Measurements from ENCODE around the gene HLA-DPB1. TPM values are rescaled to one million over a fixed set of nuclear protein-coding genes. Genes with fewer than 3 reads are reported as not detected.
"Not testable (repeated sequence)": the region's sequence is repeated elsewhere in the genome, so short reads cannot be mapped to it uniquely, and the experiment has no call there.

Gene HLA-DPB1
- total RNA-seq, 1 experiment from 2014 or later: not detected

- not testable (repeated sequence) for DNase-seq (ENCODE audit: low read depth)
Observed at GRCh38 chr6:33101121-33101737, 25.4 kb downstream of the HLA-DPB1 start.

- DNase-seq (ENCODE audit: low read depth): no peak
Observed at GRCh38 chr6:33103776-33104175, 28.0 kb downstream of the HLA-DPB1 start.

- DNase-seq (ENCODE audit: low read depth): no peak
Observed at GRCh38 chr6:33104887-33105286, 29.1 kb downstream of the HLA-DPB1 start.

GRCh38 chr6:33105386-33105785 is 29.6 kb downstream of the HLA-DPB1 start:
- DNase-seq (ENCODE audit: low read depth): no peak

- DNase-seq (ENCODE audit: low read depth): no peak
Observed at GRCh38 chr6:33105916-33106871, 30.4 kb downstream of the HLA-DPB1 start.

- DNase-seq (ENCODE audit: low read depth): no peak
Observed at GRCh38 chr6:33107641-33108040, 31.9 kb downstream of the HLA-DPB1 start.

- no peak for DNase-seq (ENCODE audit: low read depth)
Observed at GRCh38 chr6:33108307-33108706, 32.5 kb downstream of the HLA-DPB1 start.

GRCh38 chr6:33112148-33112547 is 36.4 kb downstream of the HLA-DPB1 start:
- DNase-seq (ENCODE audit: low read depth): peak; percentile 61

GRCh38 chr6:33113755-33114154 is 38.0 kb downstream of the HLA-DPB1 start:
- no peak for DNase-seq (ENCODE audit: low read depth)

- DNase-seq (ENCODE audit: low read depth): no peak
Observed at GRCh38 chr6:33114406-33114805, 38.6 kb downstream of the HLA-DPB1 start.

- no peak for DNase-seq (ENCODE audit: low read depth)
Observed at GRCh38 chr6:33116417-33116816, 40.6 kb downstream of the HLA-DPB1 start.

- peak; percentile 7 for DNase-seq (ENCODE audit: low read depth)
Observed at GRCh38 chr6:33116841-33117711, 41.3 kb downstream of the HLA-DPB1 start.

- DNase-seq (ENCODE audit: low read depth): no peak
Observed at GRCh38 chr6:33117811-33118277, 42.1 kb downstream of the HLA-DPB1 start.

GRCh38 chr6:33118525-33119123 is 42.8 kb downstream of the HLA-DPB1 start:
- DNase-seq (ENCODE audit: low read depth): peak; percentile 64

- no peak for DNase-seq (ENCODE audit: low read depth)
Observed at GRCh38 chr6:33120001-33120400, 44.2 kb downstream of the HLA-DPB1 start.

GRCh38 chr6:33123181-33123580 is 47.4 kb downstream of the HLA-DPB1 start:
- DNase-seq (ENCODE audit: low read depth): no peak

GRCh38 chr6:33123732-33124524 is 48.1 kb downstream of the HLA-DPB1 start:
- peak; percentile 73 for DNase-seq (ENCODE audit: low read depth)

- no peak for DNase-seq (ENCODE audit: low read depth)
Observed at GRCh38 chr6:33124525-33124901, 48.7 kb downstream of the HLA-DPB1 start.

GRCh38 chr6:33124947-33125346 is 49.2 kb downstream of the HLA-DPB1 start:
- DNase-seq (ENCODE audit: low read depth): no peak

GRCh38 chr6:33126101-33126714 is 50.4 kb downstream of the HLA-DPB1 start:
- DNase-seq (ENCODE audit: low read depth): peak; percentile 66
